Right lobe of liver (tissue), 6 donors: ENCODE measurements around the gene BACH2. TPM values are rescaled to one million over a fixed set of nuclear protein-coding genes. Genes with fewer than 3 reads are reported as not detected.

Experiments used
- ATAC-seq, 4 donors: fragments of 200-7000 bp; cut with Tn5 transposase; one replicate each; pipeline ENCODE4 v1.9.1; 2020; ENCODE audit warnings: mild to moderate bottlenecking in 4 of 4, moderate library complexity in 4 of 4
- DNase-seq, 3 donors: peaks; one replicate each; pipeline ENCODE4 v3.0.0-alpha.2; 2020
- H3K27ac ChIP-seq, 3 donors: fragments of 200-600 bp; one replicate each; pipeline ENCODE4 v1.8.0; 2022
- H3K27me3 ChIP-seq, 2 donors: fragments of 200-600 bp; one replicate each; pipeline ENCODE4 v1.8.0; 2022
- H3K36me3 ChIP-seq, 4 donors: fragments of 200-600 bp; sonication (generic) in 1 of 4; one replicate each; pipeline versions ENCODE4 v1.5.1 to v1.8.0; 2017 to 2022; ENCODE audit warnings: control low read depth in 1 of 4
- H3K4me1 ChIP-seq, 4 donors: fragments of 200-600 bp; sonication (generic) in 1 of 4; one replicate each; pipeline versions ENCODE4 v1.5.1 to v1.8.0; 2017 to 2022; ENCODE audit warnings: control low read depth in 1 of 4
- H3K4me3 ChIP-seq, 3 donors: fragments of 200-600 bp; one replicate each; pipeline ENCODE4 v1.8.0; 2022
- H3K9me3 ChIP-seq, 4 donors: fragments of 200-600 bp; sonication (generic) in 1 of 4; one replicate each; pipeline versions ENCODE4 v1.5.1 to v1.8.0; 2017 to 2022; ENCODE audit warnings: control low read depth in 1 of 4
- POLR2A ChIP-seq: fragments of 450-650 bp; IDR thresholded peaks from one replicate; pipeline ENCODE4 v1.6.1; 2017; ENCODE audit warnings: antibody characterized with exemption, mild to moderate bottlenecking
- WGBS: methylation state at CpG from one replicate; pipeline ENCODE4 v1.1.6; 2018; ENCODE audit warnings: low coverage, low lambda C conversion rate; ENCODE audit not compliant: insufficient coverage; ENCODE audit errors: missing lambda C conversion rate; 5-methylcytosine and 5-hydroxymethylcytosine counted together
- intact Hi-C, 2 donors: fragments of 100-400 bp; cut with DNase I; formaldehyde crosslinking; loops; one replicate each; pipeline versions ENCODE4 v1.11.2 to v1.14.1; 2022
- total RNA-seq, 6 experiments: library from RNA; depleted of rRNA in 2 of 6; stranded (reverse); fragments of >200 nt in 2 of 6; fragmentation: NEBNext Ultra II Directional in 3 of 6; extraction: Animal tissue kit (Norgen Biotek cat#: 25700) in 3 of 6; gene quantifications; one replicate each; pipeline versions ENCODE4 v1.1.0 to v1.2.4, GENCODE V29; 2016 to 2023
- TF ChIP-seq, protein P1 (sequence below), 4 donors: fragments of 200-600 bp in 3 of 4; fragments of 450-650 bp in 1 of 4; IDR thresholded peaks; one replicate each; pipeline versions ENCODE4 v1.5.1 to v1.8.0; 2016 to 2022; ENCODE audit warnings: antibody characterized with exemption in 4 of 4, mild to moderate bottlenecking in 2 of 4
- donor health status: DM: no; HTN: yes; CAD: no.
- donor health status: DM: no; HTN: no; CAD: no.
- donor health status: DM: no; HTN: no; CAD: no.
- donor health status: DM: no; HTN: yes; CAD: no.
- donor health status: DM: no; HTN: yes; CAD: no.

Gene BACH2
- total RNA-seq, 6 experiments from 2014 or later: 2.6 to 12.6 (median 3.1) TPM

DNA sequence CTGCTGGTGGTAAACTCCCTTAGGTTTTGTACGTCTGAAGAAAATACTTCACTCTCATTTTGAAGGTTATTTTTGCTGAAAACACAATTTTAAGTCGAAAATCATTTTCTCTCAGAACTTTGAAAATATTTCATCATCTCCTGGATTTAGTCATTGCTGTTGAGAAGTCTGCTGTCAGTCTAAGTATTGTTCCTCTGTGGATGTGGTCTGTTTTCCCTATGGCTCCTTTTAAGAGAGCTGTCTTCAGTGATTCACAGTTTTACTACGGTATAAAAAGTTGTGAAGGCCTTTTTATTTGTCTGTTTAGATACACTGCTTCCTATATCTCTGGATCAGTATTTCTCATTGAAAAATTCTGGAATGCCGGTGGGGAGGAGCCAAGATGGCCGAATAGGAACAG, 243.0 kb downstream of the BACH2 start:
- TF ChIP-seq POLR2A: no peak
- TF ChIP-seq, protein P1, sequence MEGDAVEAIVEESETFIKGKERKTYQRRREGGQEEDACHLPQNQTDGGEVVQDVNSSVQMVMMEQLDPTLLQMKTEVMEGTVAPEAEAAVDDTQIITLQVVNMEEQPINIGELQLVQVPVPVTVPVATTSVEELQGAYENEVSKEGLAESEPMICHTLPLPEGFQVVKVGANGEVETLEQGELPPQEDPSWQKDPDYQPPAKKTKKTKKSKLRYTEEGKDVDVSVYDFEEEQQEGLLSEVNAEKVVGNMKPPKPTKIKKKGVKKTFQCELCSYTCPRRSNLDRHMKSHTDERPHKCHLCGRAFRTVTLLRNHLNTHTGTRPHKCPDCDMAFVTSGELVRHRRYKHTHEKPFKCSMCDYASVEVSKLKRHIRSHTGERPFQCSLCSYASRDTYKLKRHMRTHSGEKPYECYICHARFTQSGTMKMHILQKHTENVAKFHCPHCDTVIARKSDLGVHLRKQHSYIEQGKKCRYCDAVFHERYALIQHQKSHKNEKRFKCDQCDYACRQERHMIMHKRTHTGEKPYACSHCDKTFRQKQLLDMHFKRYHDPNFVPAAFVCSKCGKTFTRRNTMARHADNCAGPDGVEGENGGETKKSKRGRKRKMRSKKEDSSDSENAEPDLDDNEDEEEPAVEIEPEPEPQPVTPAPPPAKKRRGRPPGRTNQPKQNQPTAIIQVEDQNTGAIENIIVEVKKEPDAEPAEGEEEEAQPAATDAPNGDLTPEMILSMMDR (IDR thresholded peaks at IDR 0.05): no peak
- Histone ChIP-seq H3K9me3 (no peaks in the 10 kb centered on the region), H3K27me3 (no peaks in the 10 kb centered on the region), H3K4me3 (no peak overlapping the region), H3K4me1 (no peaks in the 10 kb centered on the region), H3K36me3 (no peaks in the 10 kb centered on the region), H3K27ac (no peak overlapping the region)
- intact Hi-C loops: no loop called here
- ATAC-seq (no peak), DNase-seq (no peak)
- 78% methylated on average over 5 of the region's 5 CpGs for WGBS

DNA sequence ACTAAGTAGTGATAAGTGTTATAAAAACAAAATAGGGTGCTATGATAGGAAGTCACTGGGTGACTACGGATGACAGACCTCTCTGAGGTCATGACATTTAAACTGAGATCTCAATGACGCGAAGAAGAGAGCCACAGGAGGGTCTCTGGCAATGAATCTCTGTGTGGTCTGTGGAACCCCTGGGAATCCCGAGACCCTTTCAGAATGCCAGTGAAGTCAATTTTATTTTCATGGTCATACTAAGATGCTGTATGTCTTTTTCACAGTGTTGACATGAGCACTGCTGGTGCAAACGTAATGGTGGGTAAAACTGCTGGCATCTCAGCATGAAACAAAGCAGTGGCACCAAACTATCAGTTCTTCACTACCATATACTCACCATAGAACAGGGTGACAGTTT, 247.3 kb downstream of the BACH2 start:
- no peak overlapping the region for H3K27ac ChIP-seq
- ATAC-seq: no peak
- WGBS: 72% methylated on average over 5 of the region's 5 CpGs
- H3K27me3 ChIP-seq: no peaks in the 10 kb centered on the region
- TF ChIP-seq POLR2A: no peak
- TF ChIP-seq, protein P1 (IDR thresholded peaks at IDR 0.05): no peak
- no peaks in the 10 kb centered on the region for H3K36me3 ChIP-seq
- no peak overlapping the region for H3K4me3 ChIP-seq
- no peaks in the 10 kb centered on the region for H3K4me1 ChIP-seq
- H3K9me3 ChIP-seq: no peaks in the 10 kb centered on the region
- DNase-seq: no peak
- intact Hi-C loops: no loop called here

DNA sequence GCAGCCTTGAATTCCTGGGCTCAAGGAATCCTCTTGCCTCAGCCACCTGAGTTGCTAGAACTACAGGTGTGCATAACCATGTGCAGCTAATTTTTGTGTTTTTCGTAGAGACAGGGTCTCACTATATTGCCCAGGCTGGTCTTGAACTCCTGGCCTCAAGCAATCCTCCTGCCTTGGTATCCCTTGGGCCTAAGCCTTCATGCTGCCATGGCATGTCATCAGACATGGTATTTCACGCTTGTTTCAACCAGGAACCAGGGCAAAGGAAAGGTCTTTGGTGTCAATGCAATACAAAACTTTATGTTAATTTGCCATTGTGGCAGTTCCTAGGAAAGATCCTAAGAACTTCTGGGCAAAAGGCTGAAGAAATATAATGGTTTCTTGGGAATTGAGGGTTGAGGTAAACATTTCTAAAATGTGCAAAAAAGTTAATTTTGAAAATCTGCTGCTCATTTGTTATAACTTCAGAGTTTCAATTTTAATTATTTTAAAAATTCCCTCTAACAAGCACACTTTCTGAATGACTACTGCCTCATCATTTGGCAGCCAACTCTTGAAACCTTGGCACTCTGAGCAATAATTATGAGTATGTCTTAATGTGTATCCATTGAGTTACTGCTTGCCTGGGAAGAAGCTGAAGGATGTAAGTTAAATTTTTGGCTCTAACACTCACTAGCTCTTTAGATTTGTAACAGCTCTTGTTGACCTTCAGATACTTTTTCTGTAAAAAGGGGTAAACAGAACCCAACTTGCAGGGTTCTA, 248.3 kb downstream of the BACH2 start:
- TF ChIP-seq, protein P1 (IDR thresholded peaks at IDR 0.05): no peak
- no peak for TF ChIP-seq POLR2A
- intact Hi-C loops: no loop called here
- Histone ChIP-seq H3K36me3 (no peaks in the 10 kb centered on the region), H3K4me3 (no peak overlapping the region), H3K27ac (no peak overlapping the region), H3K9me3 (no peaks in the 10 kb centered on the region), H3K4me1 (no peaks in the 10 kb centered on the region), H3K27me3 (no peaks in the 10 kb centered on the region)
- 80% methylated on average over 1 of the region's 2 CpGs for WGBS
- no peak for ATAC-seq
- DNase-seq: no peak

DNA sequence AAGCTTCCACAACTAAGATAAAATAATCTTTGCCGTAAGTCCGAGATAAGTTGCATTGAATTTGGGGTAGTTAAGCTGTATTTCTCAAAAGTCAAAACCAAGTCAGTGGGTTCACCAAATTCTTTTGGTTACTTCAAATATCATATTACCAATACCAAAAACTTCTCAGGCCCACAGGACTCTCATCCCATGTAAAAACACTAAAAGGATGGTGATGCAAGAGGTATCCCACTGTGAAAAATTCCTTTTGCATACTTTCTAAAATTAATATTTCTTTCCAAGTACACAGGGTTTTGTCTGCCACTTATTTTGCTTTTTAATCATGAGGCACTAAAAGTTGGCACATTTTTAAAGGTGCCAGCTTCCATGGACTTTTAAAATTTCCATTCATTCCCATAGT, 251.1 kb downstream of the BACH2 start:
- Histone ChIP-seq H3K27ac (no peak overlapping the region), H3K9me3 (no peaks in the 10 kb centered on the region), H3K4me3 (no peak overlapping the region), H3K4me1 (no peaks in the 10 kb centered on the region), H3K27me3 (no peaks in the 10 kb centered on the region), H3K36me3 (no peaks in the 10 kb centered on the region)
- intact Hi-C loops: no loop called here
- TF ChIP-seq POLR2A: no peak
- TF ChIP-seq, protein P1 (IDR thresholded peaks at IDR 0.05): no peak
- WGBS: 96% methylated on average over 2 of the region's 2 CpGs
- ATAC-seq: no peak
- no peak for DNase-seq
